ENCODE results near the gene SF3B6.

DNA sequence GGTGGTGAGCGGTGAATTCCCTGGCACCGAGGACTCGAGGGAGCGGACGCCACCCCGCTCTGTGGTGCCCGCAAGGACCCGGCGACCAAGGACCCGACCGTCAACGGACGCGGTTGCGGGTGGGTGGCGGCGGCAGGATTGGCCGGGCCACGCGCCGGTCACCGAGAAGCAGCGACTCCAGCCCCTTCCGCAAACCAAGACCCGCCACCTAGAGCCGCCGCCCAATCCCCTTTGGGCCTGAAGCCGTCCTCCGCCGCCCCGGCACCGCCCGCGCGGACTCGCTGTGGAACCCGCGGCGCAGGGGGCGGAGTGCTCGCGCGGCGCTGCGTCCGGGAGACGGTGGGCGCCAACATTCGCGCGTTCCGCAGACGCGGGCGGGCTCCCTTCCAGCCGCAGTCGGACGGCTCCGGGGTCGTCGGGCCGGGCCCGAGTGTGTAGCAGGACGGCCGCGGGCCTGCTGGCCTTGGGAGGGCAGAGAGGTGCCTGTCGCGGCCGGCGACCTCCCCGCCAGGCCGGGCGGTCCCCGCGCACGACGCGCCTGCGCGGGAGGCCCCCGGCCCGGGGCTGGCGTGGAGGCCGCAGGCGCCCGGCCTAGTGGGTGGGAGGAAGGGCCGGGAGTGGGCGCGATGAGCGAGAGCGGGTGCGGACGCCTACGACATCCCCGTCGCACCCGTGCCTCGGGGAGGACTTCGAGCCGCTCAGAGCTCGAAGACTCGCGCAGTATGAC, 47.2 kb upstream of the SF3B6 start, which contains the start of the genes FAM228B and PFN4:
- TF ChIP-seq, protein P1, sequence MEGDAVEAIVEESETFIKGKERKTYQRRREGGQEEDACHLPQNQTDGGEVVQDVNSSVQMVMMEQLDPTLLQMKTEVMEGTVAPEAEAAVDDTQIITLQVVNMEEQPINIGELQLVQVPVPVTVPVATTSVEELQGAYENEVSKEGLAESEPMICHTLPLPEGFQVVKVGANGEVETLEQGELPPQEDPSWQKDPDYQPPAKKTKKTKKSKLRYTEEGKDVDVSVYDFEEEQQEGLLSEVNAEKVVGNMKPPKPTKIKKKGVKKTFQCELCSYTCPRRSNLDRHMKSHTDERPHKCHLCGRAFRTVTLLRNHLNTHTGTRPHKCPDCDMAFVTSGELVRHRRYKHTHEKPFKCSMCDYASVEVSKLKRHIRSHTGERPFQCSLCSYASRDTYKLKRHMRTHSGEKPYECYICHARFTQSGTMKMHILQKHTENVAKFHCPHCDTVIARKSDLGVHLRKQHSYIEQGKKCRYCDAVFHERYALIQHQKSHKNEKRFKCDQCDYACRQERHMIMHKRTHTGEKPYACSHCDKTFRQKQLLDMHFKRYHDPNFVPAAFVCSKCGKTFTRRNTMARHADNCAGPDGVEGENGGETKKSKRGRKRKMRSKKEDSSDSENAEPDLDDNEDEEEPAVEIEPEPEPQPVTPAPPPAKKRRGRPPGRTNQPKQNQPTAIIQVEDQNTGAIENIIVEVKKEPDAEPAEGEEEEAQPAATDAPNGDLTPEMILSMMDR (IDR thresholded peaks at IDR 0.05; ENCODE audit: insufficient read depth, low read length), result no peak
- TF ChIP-seq GABPA (IDR thresholded peaks at IDR 0.05; ENCODE audit: low read depth), result no peak
- TF ChIP-seq, protein P2, sequence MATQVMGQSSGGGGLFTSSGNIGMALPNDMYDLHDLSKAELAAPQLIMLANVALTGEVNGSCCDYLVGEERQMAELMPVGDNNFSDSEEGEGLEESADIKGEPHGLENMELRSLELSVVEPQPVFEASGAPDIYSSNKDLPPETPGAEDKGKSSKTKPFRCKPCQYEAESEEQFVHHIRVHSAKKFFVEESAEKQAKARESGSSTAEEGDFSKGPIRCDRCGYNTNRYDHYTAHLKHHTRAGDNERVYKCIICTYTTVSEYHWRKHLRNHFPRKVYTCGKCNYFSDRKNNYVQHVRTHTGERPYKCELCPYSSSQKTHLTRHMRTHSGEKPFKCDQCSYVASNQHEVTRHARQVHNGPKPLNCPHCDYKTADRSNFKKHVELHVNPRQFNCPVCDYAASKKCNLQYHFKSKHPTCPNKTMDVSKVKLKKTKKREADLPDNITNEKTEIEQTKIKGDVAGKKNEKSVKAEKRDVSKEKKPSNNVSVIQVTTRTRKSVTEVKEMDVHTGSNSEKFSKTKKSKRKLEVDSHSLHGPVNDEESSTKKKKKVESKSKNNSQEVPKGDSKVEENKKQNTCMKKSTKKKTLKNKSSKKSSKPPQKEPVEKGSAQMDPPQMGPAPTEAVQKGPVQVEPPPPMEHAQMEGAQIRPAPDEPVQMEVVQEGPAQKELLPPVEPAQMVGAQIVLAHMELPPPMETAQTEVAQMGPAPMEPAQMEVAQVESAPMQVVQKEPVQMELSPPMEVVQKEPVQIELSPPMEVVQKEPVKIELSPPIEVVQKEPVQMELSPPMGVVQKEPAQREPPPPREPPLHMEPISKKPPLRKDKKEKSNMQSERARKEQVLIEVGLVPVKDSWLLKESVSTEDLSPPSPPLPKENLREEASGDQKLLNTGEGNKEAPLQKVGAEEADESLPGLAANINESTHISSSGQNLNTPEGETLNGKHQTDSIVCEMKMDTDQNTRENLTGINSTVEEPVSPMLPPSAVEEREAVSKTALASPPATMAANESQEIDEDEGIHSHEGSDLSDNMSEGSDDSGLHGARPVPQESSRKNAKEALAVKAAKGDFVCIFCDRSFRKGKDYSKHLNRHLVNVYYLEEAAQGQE (IDR thresholded peaks at IDR 0.05; ENCODE audit: insufficient replicate concordance, low read depth), result no peak

Measured in HL-60 (cell line).